Middle frontal gyrus (tissue), 1 donor: Measurements from ENCODE around the gene RPL31.

Experiments used
- DNase-seq: peaks from one replicate; pipeline ENCODE4 v3.0.0-alpha.2; 2015; ENCODE audit warnings: low spot score; ENCODE audit errors: extremely low spot score

Gene RPL31

GRCh38 chr2:100993294-100993693 is 8.8 kb upstream of the RPL31 start:
- DNase-seq = no peak

- DNase-seq = no peak
These were observed 6.6 kb upstream of the RPL31 start for GRCh38 chr2:100995309-100996075.

GRCh38 chr2:100997509-100998234 is 4.4 kb upstream of the RPL31 start:
- DNase-seq = no peak

- DNase-seq = no peak
These were observed 3.9 kb upstream of the RPL31 start for GRCh38 chr2:100998235-100998573.

- DNase-seq = no peak
These were observed 2.1 kb upstream of the RPL31 start for GRCh38 chr2:100999995-101000394.

- no peak for DNase-seq
These were observed 631 bp downstream of the RPL31 start for GRCh38 chr2:101002562-101003277.

GRCh38 chr2:101003278-101003775 is 1.2 kb downstream of the RPL31 start:
- no peak for DNase-seq

- DNase-seq = no peak
These were observed 2.7 kb downstream of the RPL31 start for GRCh38 chr2:101004620-101005325.

GRCh38 chr2:101006065-101006715 is 4.1 kb downstream of the RPL31 start:
- no peak for DNase-seq

GRCh38 chr2:101007415-101008345 is 5.6 kb downstream of the RPL31 start:
- DNase-seq = no peak

GRCh38 chr2:101011152-101011551 is 9.1 kb downstream of the RPL31 start:
- no peak for DNase-seq

- DNase-seq = no peak
These were observed 10.1 kb downstream of the RPL31 start for GRCh38 chr2:101012054-101012705.

- DNase-seq = peak; percentile 66
These were observed 10.7 kb downstream of the RPL31 start for GRCh38 chr2:101012706-101013181.

GRCh38 chr2:101014264-101014857 is 12.3 kb downstream of the RPL31 start:
- no peak for DNase-seq

- no peak for DNase-seq
These were observed 15.3 kb downstream of the RPL31 start for GRCh38 chr2:101017371-101017770.

- no peak for DNase-seq
These were observed 16.8 kb downstream of the RPL31 start for GRCh38 chr2:101018934-101019333.

- no peak for DNase-seq
These were observed 20.1 kb downstream of the RPL31 start for GRCh38 chr2:101022221-101022620.

- DNase-seq = no peak
These were observed 21.4 kb downstream of the RPL31 start for GRCh38 chr2:101023327-101024107.
